GM03348 (cell line): Measurements from ENCODE around the gene ZAR1.
A peak's percentile ranks its signal among the peaks of the same experiment; 100 is the strongest.
"Not testable (repeated sequence)": the region's sequence is repeated elsewhere in the genome, so short reads cannot be mapped to it uniquely, and the experiment has no call there.

Experiments
- DNase-seq: peaks from one replicate; pipeline ENCODE4 v3.0.0; 2012; ENCODE audit warnings: low spot score

ZAR1 gene, protein sequence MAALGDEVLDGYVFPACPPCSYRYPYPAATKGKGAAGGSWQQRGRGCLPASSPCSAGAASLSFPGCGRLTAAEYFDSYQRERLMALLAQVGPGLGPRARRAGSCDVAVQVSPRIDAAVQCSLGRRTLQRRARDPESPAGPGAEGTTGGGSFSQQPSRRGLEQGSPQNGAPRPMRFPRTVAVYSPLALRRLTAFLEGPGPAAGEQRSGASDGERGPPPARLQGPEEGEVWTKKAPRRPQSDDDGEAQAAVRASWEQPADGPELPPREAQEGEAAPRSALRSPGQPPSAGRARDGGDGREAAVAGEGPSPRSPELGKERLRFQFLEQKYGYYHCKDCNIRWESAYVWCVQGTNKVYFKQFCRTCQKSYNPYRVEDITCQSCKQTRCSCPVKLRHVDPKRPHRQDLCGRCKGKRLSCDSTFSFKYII

DNA sequence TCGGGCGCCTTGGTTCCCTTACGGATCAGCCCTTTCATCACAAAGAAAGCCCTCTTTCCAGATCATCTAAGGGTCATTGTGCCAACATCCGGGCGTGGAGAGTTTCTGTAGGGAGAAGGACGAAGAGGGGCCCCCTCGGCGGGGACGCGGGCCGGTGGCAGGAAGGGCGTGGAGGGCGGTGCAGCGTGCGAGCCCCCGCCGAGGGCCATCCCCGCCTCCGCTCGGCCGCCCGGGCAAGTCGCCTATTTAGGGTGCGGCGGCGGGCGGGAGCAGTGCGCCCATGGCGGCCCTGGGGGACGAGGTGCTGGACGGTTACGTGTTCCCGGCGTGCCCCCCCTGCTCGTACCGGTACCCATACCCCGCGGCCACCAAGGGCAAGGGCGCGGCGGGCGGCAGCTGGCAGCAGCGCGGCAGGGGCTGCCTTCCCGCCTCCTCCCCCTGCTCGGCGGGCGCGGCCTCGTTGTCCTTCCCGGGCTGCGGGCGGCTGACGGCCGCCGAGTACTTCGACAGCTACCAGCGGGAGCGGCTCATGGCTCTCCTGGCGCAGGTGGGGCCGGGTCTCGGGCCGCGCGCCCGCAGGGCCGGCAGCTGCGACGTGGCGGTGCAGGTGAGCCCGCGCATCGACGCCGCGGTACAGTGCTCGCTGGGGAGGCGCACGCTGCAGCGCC, at the start of gene ZAR1:
Gene ZAR1 (plus strand): TSS at position 241 of the 668 bp plus-strand sequence. CDS start 40 bp downstream, at position 281.
- peak; percentile 20 for DNase-seq

DNA sequence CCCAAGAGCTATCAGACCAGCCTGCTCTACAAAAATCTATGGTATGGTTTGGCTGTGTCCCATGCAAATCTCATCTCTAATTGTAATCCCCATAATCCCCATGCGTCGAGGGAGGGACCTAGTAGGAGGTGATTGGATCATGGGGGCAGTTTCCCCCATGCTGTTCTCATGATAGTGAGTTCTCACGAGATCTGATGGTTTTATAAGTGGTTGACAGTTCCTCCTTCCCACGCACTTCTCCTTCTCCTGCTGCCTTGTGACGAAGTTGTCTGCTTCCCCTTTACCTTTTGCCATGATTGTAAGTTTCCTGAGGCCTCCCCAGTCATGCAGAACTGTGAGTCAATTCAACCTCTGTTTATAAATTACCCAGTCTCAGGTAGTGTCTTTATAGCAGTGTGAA, 49.1 kb upstream of the ZAR1 start:
- not testable (repeated sequence) for DNase-seq

DNA sequence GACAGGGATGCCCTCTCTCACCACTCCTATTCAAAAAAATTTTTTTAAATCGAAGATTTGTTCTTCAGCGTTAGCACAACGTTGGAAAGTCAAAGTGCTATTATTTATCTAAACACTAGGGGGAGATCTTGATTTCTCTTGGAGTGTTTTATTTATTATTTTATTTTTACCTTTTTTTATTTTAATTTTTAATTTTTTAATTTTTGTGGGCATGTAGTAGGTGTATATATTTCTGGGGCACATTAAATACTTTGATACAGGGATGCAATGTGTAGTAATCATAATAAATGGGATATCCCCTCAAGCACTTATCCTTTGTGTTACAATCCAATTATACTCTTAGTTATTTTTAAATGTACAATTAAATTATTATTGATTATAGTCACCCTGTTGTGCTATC, 44.3 kb upstream of the ZAR1 start:
- peak; percentile 12 for DNase-seq

DNA sequence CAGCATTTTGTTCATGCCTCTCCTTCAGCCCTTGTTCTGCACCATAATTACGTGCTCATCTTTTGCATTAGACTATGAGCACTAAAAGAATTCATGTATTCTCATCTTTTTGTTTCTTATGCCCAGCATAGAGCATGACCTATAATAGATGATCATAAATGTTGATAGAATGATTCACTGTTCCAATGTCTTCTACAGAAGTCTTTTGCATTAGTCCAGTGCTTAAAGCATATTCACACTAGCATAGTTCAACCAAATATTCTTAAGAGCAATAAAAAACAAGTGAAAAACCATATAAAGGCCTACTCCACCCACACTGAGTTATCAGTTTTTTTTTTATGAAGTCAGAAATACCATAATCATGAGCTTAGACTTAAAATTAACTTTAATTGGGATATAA, 43.4 kb upstream of the ZAR1 start:
- no peak for DNase-seq

DNA sequence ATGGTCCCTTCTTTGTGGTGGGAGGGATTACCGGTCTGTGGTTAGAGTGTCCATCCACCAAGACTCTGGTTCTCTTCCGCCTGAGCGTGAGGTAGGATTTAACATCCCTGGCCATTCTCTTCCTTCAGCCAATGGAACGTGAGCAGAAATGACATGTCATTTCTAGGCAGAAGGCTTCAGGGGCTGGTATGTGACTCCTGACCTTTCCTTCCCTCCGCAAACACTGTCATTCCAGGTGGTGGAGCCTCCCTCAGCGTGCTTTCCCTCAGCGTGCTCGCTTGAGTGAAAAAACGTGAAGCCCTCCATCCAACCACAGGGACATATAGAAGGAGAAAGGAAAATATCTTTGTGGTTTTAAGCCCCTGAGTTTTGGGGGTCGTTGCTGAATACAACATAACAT, 40.9 kb upstream of the ZAR1 start:
- no peak for DNase-seq

DNA sequence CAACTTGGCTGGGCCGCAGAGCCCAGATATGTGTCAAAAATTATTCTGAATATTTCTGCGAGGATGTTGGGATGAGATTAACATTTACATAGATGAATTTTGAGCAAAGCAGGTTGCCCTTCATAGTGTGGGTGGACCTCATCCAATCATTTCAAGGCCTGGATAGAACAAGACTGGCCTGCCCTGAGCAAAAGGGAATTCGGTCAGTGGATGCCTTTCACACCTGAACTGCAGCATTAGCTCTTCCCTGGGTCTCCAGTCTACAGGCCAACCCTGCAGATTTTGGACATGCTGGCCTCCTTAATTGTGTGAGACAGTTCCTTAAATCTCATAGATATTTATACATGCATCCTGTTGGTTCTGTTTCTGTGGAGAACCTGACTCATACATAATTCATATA, 39.3 kb upstream of the ZAR1 start:
- no peak for DNase-seq

DNA sequence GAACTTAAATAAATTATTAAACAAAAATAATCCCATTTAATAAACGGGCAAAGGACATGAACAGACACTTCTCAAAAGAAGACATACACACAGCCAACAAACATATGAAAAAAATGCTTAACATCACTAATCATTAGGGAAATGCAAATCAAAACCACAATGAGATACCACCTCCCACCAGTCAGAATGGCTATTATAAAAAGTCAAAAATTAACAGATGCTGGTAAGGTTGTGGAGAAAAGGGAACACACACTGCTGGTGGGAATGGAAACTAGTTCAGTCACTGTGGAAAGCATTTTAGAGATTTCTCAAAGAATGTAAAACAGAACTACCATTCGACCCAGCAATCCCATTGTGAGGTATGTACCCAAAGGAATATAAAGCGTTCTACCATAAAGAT, 38.4 kb upstream of the ZAR1 start:
- not testable (repeated sequence) for DNase-seq

DNA sequence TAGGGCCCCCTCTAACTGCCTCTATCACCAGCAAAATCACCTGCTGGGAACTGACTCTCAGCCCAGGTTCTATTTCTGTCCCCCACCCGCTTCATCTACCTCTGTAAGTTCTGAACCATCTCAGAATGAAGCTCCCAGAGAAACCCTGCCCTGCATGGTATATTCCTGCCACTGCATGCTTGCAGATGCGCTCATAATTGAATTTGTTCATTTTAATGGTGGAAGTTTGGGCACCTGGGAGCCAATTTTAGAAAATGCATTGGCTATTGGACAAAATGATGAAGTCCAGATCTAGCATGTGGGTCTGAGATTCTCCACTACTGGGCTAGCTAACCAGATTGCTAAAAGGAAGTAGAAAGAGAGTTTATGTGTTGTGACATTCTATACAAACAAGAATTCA, 35.5 kb upstream of the ZAR1 start:
- DNase-seq = no peak

DNA sequence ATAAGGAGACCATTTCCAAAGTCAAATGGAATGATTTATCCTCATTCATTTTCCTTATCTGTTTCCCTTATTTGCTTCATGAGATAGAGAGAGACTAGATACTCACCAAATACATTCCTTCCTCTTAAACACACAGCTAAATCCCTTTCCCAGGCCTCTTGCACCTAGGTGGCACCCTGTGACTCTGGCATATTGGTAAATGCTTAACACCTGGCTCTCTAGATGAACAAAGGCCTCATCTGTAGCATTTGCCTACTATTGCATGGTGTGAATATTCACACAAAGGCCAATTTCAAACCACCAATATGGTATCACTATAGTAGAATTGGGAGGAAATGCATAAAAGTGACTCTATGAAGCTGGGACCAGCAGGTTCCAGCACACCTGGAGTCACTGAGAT, 29.1 kb upstream of the ZAR1 start:
- DNase-seq = no peak

DNA sequence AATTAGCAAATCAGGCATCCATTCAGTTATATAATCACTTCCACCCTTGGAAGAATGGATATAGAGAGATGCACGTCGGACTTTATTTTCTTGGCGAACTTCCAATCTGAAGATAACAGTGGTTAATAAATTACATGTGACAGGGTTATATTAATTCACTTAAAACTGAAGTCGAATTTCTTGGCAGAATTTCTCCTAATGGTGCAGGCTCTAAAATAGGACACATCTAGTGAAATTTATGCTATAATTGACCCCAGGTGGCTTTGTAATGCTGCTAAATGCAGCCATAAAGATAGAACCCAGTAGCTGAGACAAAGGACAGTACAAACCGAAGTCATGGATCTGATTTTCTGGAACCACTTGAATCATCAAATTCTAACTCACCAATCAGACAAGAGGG, 27.7 kb upstream of the ZAR1 start:
- DNase-seq = no peak

DNA sequence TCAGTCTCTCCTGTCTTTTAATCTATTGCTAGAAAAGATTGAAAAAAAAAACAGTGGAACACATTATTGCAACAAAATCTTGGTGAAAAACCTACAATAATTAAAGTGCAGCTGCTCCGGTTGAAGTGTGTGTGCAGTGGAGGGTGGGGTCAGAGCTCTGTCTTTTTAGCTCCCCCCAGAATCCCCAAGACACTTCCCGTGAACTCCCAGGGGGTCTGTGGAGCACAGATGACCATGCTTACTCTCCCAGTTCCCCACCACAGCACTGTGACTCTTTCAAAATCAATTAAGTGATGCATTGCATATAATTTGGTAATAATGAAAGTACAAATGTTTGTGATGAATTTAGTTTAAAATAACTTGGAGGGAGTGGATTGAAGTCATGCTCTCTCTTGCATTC, 22.6 kb upstream of the ZAR1 start:
- DNase-seq = no peak

DNA sequence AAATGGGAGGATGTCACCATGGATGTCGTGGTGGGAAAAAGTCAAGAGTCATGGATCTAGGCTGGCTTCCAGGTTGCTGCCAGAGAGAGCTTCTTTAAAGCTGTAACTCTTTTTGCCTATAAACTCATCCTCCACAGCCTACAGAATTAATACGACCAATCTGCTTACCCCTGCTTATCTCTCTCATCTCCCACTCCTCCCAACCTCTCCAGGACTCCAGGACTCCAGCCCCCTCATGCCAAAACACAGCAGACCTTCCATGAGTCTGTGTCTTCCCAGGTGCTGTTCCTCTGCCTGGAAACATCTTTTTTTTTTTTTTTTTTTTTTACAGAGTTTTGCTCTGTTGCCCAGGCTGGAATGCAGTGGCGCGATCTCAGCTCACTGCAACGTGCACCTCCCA, 22.2 kb upstream of the ZAR1 start:
- DNase-seq = no peak

DNA sequence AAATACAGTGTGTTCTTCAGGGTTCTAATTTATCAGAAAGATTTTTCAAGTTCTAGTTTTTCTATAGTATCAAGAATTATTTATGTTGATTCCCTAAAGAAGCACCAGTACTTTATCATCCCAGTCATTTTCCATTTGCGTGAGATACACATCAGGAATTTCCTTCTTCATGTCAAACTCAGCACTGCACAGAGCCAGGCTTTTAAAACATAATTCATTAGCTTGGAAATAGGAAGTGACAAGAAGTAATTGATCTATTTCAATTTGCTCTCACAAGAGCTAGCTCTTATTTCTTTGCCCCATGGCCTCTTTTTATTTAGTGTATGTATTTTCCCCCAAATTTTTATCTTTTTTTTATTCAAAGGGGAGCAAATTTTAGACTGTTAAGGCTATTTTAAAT, 19.9 kb upstream of the ZAR1 start:
- DNase-seq = no peak

DNA sequence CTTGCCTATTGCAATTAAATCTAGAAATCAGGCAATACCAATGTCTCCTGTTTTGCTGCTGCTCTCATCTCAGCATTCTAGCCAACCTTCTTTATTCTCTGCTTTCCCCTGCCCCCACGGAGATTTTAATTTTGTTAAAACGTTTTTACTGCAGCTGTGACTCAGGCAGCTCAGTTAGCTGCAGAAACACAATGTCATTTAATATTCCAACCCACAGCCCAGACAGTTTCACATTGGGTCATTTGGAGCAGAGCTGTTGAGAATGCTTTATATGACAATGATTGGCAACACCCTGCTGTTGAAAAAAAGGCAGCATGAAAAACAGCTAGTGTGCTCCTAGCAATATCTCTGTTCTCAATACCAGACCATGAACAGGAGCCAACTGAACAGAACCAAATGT, 19.5 kb upstream of the ZAR1 start:
- no peak for DNase-seq

DNA sequence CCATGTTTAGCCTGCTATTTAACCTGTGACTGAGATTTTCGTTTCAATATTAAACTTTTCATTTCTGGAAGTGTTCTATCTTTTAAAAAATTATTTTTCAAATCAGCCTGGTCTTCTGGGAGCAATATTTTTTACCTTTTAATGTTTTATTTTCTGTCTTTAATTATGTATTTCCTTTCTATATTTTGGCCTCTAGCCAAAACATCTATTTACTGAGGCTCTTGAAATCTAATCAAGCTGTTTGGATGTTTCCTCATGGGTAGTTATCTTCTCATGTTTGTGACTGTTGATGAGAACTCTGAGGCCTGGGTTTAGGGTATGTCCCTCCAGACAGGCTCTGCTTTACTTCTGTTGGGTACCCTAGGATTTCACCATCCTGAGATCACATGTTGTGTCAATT, 17.3 kb upstream of the ZAR1 start:
- no peak for DNase-seq

DNA sequence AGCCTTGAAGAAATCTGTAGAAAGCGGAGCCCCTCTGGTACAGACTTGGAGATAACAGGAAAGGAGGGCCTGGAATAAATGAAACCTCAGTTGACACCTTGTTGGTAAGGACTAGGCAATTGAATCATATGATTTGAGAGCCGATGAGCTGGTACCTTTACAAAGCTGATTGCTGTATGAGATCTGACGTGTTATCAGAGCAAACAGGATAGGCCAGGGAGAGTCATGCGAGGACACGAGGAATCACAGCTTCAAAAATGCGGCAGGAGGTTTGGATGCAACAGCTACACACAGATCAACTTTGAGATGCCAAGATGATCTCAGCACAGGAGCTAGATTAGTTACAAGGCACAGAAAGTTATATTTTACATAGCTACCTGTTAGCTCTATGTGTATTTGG, 14.3 kb upstream of the ZAR1 start:
- DNase-seq = no peak

DNA sequence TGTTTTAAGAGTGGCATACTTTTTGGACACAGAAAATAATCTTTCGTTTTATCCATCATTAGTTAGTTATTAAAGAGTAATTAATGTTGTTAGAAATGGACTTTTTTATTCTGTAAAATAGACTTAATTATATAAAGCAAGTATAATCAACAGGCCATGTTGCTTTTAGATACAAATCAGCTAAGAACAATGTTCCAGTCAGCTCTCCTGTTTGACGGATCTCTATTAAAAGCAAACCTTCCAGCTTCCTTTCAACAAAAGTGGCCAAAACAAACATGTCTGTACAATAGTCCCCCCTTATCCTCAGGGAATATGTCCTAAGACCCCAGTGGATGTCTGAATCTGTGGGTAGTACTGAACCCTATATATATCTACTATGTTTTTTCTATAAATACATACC, 11.8 kb upstream of the ZAR1 start:
- DNase-seq = no peak

DNA sequence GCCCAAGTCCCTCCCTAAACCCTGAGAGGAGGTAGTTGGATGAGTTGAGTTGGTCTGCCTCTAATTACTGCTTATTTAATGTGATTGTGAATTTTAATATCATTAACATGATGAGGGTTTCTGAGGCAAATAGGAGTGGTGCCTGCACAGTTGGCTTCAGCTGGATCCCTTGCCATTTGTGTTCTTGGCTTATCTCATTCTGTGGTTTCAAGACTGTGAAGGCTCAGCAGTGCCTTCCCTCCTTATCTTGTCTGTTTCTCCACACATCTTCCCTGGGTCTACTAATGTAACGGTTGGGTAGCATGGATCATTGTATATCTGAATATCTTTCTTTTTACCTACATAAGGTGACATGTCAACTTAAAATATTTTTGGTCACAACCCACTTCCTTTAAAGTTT, 8.5 kb upstream of the ZAR1 start:
- DNase-seq = no peak

DNA sequence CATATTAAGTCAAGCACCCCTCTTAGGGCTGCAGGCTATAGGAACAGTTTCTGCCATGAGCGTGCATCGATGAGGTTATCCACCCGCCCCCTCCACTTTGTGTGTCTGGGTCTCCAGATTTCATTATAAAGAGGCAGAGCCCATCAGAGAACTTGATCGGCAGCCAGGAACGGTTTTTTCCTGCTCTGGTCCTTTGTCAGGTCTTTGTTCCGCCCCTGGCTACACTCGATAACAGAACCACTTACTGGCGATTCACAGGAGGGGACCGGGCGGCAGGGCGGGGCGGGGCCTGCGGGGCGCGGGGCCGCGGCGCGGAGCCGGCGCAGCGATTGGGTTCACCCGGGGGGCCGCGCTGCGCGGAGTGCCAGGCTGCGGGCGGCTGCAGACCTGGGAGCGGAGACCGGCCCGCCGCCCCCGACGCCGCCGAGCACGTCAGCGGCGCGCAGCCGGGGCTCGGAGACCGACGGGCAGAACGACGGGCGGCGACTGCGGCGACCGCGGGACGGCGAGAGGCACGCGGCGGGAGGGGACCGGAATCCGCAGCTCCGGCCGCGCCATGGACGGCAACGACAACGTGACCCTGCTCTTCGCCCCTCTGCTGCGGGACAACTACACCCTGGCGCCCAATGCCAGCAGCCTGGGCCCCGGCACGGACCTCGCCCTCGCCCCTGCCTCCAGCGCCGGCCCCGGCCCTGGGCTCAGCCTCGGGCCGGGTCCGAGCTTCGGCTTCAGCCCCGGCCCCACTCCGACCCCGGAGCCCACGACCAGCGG, 6.9 kb upstream of the ZAR1 start, which contains the start of gene SLC10A4:
Gene SLC10A4 (plus strand): TSS at position 338 of the 771 bp plus-strand sequence. CDS start 219 bp downstream, at position 557.
- peak; percentile 41 for DNase-seq

DNA sequence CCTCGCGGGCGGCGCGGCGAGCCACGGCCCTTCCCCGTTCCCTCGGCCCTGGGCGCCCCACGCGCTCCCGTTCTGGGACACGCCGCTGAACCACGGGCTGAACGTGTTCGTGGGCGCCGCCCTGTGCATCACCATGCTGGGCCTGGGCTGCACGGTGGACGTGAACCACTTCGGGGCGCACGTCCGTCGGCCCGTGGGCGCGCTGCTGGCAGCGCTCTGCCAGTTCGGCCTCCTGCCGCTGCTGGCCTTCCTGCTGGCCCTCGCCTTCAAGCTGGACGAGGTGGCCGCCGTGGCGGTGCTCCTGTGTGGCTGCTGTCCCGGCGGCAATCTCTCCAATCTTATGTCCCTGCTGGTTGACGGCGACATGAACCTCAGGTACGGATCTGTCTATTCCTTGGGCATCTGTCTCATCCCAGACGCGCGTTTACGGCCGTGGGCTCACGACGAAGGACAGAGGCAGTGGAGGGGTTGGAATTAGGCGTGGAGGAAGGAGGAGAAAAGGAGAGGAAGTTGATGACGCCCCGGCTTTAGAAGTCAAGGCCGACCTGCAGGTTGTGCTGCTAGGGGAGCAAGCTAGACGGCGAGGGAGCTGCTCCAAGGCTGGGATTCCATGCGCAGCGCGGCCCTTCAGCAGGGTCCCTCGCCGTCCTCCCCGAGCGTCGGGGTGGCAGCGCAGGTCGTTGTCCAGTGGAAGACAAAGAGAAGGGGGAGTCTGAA, 6.1 kb upstream of the ZAR1 start:
- no peak for DNase-seq

DNA sequence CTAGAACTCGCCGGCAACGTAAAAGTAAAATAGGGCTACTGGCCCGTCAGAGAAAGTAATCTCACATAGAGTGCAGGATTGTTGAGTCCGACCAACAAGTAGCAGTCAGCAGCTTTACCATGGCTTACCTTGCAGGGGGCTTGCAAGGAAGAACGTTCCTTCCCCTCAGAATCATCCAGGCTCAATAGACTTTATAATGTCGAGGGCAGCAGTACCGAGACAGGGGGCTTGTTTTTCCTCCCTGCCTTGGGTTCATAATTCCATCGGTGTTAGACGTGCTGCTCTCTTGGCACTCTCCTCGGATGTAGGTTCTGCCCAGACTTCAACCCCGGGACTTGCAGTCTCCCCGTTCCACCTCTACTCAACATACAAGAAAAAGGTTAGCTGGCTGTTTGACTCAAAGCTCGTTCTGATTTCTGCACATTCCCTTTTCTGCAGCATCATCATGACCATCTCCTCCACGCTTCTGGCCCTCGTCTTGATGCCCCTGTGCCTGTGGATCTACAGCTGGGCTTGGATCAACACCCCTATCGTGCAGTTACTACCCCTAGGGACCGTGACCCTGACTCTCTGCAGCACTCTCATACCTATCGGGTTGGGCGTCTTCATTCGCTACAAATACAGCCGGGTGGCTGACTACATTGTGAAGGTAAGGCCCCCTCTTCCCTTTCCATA, 5.4 kb upstream of the ZAR1 start:
- no peak for DNase-seq

DNA sequence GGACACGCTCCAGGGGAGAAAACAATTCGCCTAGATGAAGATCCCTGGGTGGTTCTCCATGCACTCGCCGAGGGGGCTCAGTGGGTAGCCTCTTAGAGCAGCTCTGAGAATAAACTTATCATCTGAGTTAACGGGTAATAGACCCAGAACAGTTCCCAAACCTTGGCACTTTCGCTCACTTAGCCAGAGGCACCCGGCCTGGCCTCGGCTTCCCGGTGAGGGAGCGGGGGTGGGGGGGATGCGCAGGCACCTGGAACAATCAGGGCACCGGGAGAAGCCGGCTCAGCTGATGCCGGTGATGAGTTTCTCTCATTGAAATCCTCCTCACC, 405 bp upstream of the ZAR1 start:
- no peak for DNase-seq
